H9 (cell line): ENCODE measurements around the gene DOCK9. TPM values are rescaled to one million over a fixed set of nuclear protein-coding genes. Genes with fewer than 3 reads are reported as not detected.

ENCODE experiments used
- DNase-seq: peaks from one replicate; pipeline ENCODE4 v3.0.0-alpha.2; 2017
- H2AFZ ChIP-seq: one replicate; pipeline ENCODE4 v1.6.1; 2013; ENCODE audit warnings: mild to moderate bottlenecking, low read length, control low read depth, moderate library complexity
- H2AK5ac ChIP-seq: 2 replicates; pipeline ENCODE4 v1.6.1; 2013; ENCODE audit warnings: low read length, control low read depth, mixed read lengths; ENCODE audit not compliant: insufficient read length
- H2BK120ac ChIP-seq: one replicate; pipeline ENCODE4 v1.6.1; 2013; ENCODE audit warnings: low read depth, mild to moderate bottlenecking, low read length, control low read depth, inconsistent platforms; ENCODE audit not compliant: poor library complexity, severe bottlenecking
- H2BK12ac ChIP-seq: 2 replicates; pipeline ENCODE4 v1.6.1; 2013; ENCODE audit warnings: low read length, control low read depth, mixed read lengths, low read depth; ENCODE audit not compliant: insufficient read length
- H2BK15ac ChIP-seq: 2 replicates; pipeline ENCODE4 v1.6.1; 2013; ENCODE audit warnings: low read depth, low read length, control low read depth
- H2BK20ac ChIP-seq: one replicate; pipeline ENCODE4 v1.6.1; 2013; ENCODE audit warnings: low read depth, mild to moderate bottlenecking, low read length, control low read depth, inconsistent platforms; ENCODE audit not compliant: poor library complexity, severe bottlenecking
- H2BK5ac ChIP-seq: 2 replicates; pipeline ENCODE4 v1.6.1; 2013; ENCODE audit warnings: low read length, control low read depth, mixed read lengths; ENCODE audit not compliant: insufficient read length
- H3K14ac ChIP-seq: 2 replicates; pipeline ENCODE4 v1.6.1; 2013; ENCODE audit warnings: low read length, control low read depth; ENCODE audit not compliant: insufficient read depth
- H3K18ac ChIP-seq: 2 replicates; pipeline ENCODE4 v1.6.1; 2013; ENCODE audit warnings: low read depth, mild to moderate bottlenecking, mixed read lengths, low read length, control low read depth; ENCODE audit not compliant: insufficient read length
- H3K23ac ChIP-seq: 2 replicates; pipeline ENCODE4 v1.6.1; 2013; ENCODE audit warnings: low read length, control low read depth, mixed read lengths, low read depth; ENCODE audit not compliant: insufficient read length
- H3K23me2 ChIP-seq: 2 replicates; pipeline ENCODE4 v1.6.1; 2013; ENCODE audit warnings: low read depth, mild to moderate bottlenecking, mixed read lengths, low read length, control low read depth; ENCODE audit not compliant: insufficient read length, poor library complexity, severe bottlenecking
- H3K27ac ChIP-seq: 2 replicates; pipeline ENCODE4 v1.5.1; 2013; ENCODE audit warnings: low read length, control low read depth, mixed read lengths, low read depth; ENCODE audit not compliant: insufficient read length
- H3K27me3 ChIP-seq: 2 replicates; pipeline ENCODE4 v1.6.1; 2013; ENCODE audit warnings: low read length, control low read depth, inconsistent platforms; ENCODE audit not compliant: insufficient read depth
- H3K4ac ChIP-seq: 2 replicates; pipeline ENCODE4 v1.6.1; 2013; ENCODE audit warnings: low read depth, mild to moderate bottlenecking, control low read depth, inconsistent platforms, low read length, moderate library complexity
- H3K4me1 ChIP-seq: 2 replicates; pipeline ENCODE4 v1.6.1; 2013; ENCODE audit warnings: low read length, control low read depth, inconsistent platforms; ENCODE audit not compliant: insufficient read depth
- H3K4me2 ChIP-seq: 2 replicates; pipeline ENCODE4 v1.6.1; 2013; ENCODE audit warnings: low read length, control low read depth, mixed read lengths; ENCODE audit not compliant: insufficient read length, insufficient read depth
- H3K56ac ChIP-seq: 2 replicates; pipeline ENCODE4 v1.6.1; 2013; ENCODE audit warnings: low read depth, mild to moderate bottlenecking, mixed read lengths, low read length, control low read depth; ENCODE audit not compliant: insufficient read length
- H3K79me1 ChIP-seq: 2 replicates; pipeline ENCODE4 v1.6.1; 2013; ENCODE audit warnings: low read depth, mild to moderate bottlenecking, moderate library complexity, low read length, control low read depth, inconsistent platforms; ENCODE audit not compliant: insufficient read depth, poor library complexity, severe bottlenecking
- H3K79me2 ChIP-seq: 2 replicates; pipeline ENCODE4 v1.6.1; 2013; ENCODE audit warnings: low read length, control low read depth, inconsistent platforms; ENCODE audit not compliant: insufficient read depth
- H3K9ac ChIP-seq: 2 replicates; pipeline ENCODE4 v1.6.1; 2013; ENCODE audit warnings: low read length, control low read depth, mixed read lengths; ENCODE audit not compliant: insufficient read length; ENCODE audit errors: extremely low read depth
- H3K9me3 ChIP-seq: one replicate; pipeline ENCODE4 v1.6.1; 2013; ENCODE audit warnings: low read depth, low read length, inconsistent platforms; ENCODE audit not compliant: control insufficient read depth
- H3T11ph ChIP-seq: one replicate; pipeline ENCODE4 v1.6.1; 2013; ENCODE audit warnings: mild to moderate bottlenecking, low read length, control low read depth, inconsistent platforms
- H4K20me1 ChIP-seq: one replicate; pipeline ENCODE4 v1.6.1; 2013; ENCODE audit not compliant: control insufficient read depth, insufficient read length, insufficient read depth
- H4K5ac ChIP-seq: 2 replicates; pipeline ENCODE4 v1.6.1; 2013; ENCODE audit warnings: low read depth, mild to moderate bottlenecking, mixed read lengths, low read length, control low read depth; ENCODE audit not compliant: insufficient read length
- H4K8ac ChIP-seq: replicated peaks from 2 replicates; pipeline ENCODE4 v1.6.1; 2013; ENCODE audit warnings: low read length, control low read depth, mixed read lengths, low read depth; ENCODE audit not compliant: insufficient read length
- H4K91ac ChIP-seq: 2 replicates; pipeline ENCODE4 v1.6.1; 2013; ENCODE audit warnings: low read depth, mild to moderate bottlenecking, moderate library complexity, mixed read lengths, low read length, control low read depth; ENCODE audit not compliant: insufficient read length
- H3K27ac Mint-ChIP-seq, 3 experiments: 2 replicates in 2 of 3; 3 replicates in 1 of 3; pipeline ENCODE4 v1.8.0; 2020 to 2021; ENCODE audit warnings: mixed read lengths in 3 of 3, mild to moderate bottlenecking in 1 of 3, moderate library complexity in 1 of 3
- H3K27me3 Mint-ChIP-seq: 2 replicates; pipeline ENCODE4 v1.8.0; 2021; ENCODE audit warnings: low read depth, mild to moderate bottlenecking, moderate library complexity, mixed read lengths
- H3K36me3 Mint-ChIP-seq, 3 experiments: 2 replicates in 2 of 3; 3 replicates in 1 of 3; pipeline ENCODE4 v1.8.0; 2020 to 2021; ENCODE audit warnings: low read depth in 3 of 3, mixed read lengths in 3 of 3; ENCODE audit not compliant: insufficient read depth in 1 of 3
- H3K4me1 Mint-ChIP-seq, 2 experiments: 2 replicates each; pipeline ENCODE4 v1.8.0; 2020; ENCODE audit warnings: mixed read lengths in 2 of 2
- H3K4me3 Mint-ChIP-seq, 2 experiments: 2 replicates in 1 of 2; 3 replicates in 1 of 2; pipeline ENCODE4 v1.8.0; 2020 to 2021; ENCODE audit warnings: mild to moderate bottlenecking in 2 of 2, mixed read lengths in 2 of 2, moderate library complexity in 1 of 2
- H3K9me3 Mint-ChIP-seq, 2 experiments: 2 replicates in 1 of 2; 3 replicates in 1 of 2; pipeline ENCODE4 v1.8.0; 2020; ENCODE audit warnings: mild to moderate bottlenecking in 2 of 2, mixed read lengths in 2 of 2, moderate library complexity in 1 of 2
- WGBS: extraction: QIAGEN DNeasy Blood & Tissue Kit; methylation state at CpG from one replicate; pipeline ENCODE4 v1.1.7; 2013; ENCODE audit warnings: missing lambda C conversion rate, low lambda C conversion rate, mixed read lengths; ENCODE audit not compliant: insufficient read length; ENCODE audit errors: extremely low coverage; 5-methylcytosine and 5-hydroxymethylcytosine counted together
- total RNA-seq: library from RNA; stranded (reverse); gene quantifications from 2 replicates; pipeline ENCODE4 v1.2.1, GENCODE V29; 2021
- TF ChIP-seq, protein P1 (sequence below): fragments of 200-600 bp; sonication (generic); conservative IDR thresholded peaks from 3 replicates; pipeline ENCODE4 v1.8.0; 2021; ENCODE audit warnings: antibody characterized with exemption, mild to moderate bottlenecking

Gene DOCK9
- total RNA-seq, 1 experiment from 2014 or later = 23.0 TPM

DNA sequence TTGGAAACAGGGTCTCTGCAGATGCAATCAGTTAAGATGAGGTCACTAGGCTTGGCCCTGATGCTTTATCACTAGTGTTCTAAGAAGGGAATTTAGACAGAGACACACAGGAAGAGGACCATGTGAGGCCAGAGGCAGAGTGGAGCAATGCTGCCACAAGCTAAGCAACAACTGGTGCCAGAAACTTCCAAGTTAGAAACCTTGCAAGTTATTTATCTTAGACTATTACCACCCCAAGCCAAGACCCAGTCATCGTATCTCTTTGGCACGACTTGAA lies 81.1 kb downstream of the DOCK9 start:
- H2BK12ac ChIP-seq = no peak overlapping the region
- H3K9me3 Mint-ChIP-seq = no peaks in the 10 kb centered on the region
- H3K9me3 ChIP-seq = no peaks in the 10 kb centered on the region
- H3K27me3 Mint-ChIP-seq = no peaks in the 10 kb centered on the region
- no peak overlapping the region for H2BK5ac ChIP-seq
- no peak overlapping the region for H2BK20ac ChIP-seq
- H3K14ac ChIP-seq = no peak overlapping the region
- peaks cover 10 to 12% of the 10 kb centered on the region in 2 experiments for H3K4me1 Mint-ChIP-seq
- H3K23me2 ChIP-seq = no peaks in the 10 kb centered on the region
- no peak overlapping the region for H4K5ac ChIP-seq
- WGBS = no CpG with 5 or more reads among the region's 2 CpGs
- H3K4me2 ChIP-seq = no peak overlapping the region
- no peak overlapping the region for H4K91ac ChIP-seq
- H3K4ac ChIP-seq = no peak overlapping the region
- no peaks in the 10 kb centered on the region for H3K27me3 ChIP-seq
- H3K9ac ChIP-seq = no peak overlapping the region
- no peaks in the 10 kb centered on the region for H4K20me1 ChIP-seq
- no peak overlapping the region for H4K8ac ChIP-seq
- H3K79me2 ChIP-seq = no peaks in the 10 kb centered on the region
- H3K56ac ChIP-seq = no peak overlapping the region
- no peak overlapping the region for H3K18ac ChIP-seq
- peaks cover 12% of the 10 kb centered on the region; the same call in 1 of the 2 replicates for H3K4me1 ChIP-seq
- H2AFZ ChIP-seq = no peak overlapping the region
- no peak overlapping the region for H3K4me3 Mint-ChIP-seq
- no peak overlapping the region for H3K27ac ChIP-seq
- no peaks in the 10 kb centered on the region for H3K79me1 ChIP-seq
- H3K36me3 Mint-ChIP-seq = no peaks in the 10 kb centered on the region
- no peak for DNase-seq
- H3K27ac Mint-ChIP-seq = peak overlapping the region in 1 of 3 experiments; percentile 47; a peak in 1 of 7 replicates
- TF ChIP-seq, protein P1, sequence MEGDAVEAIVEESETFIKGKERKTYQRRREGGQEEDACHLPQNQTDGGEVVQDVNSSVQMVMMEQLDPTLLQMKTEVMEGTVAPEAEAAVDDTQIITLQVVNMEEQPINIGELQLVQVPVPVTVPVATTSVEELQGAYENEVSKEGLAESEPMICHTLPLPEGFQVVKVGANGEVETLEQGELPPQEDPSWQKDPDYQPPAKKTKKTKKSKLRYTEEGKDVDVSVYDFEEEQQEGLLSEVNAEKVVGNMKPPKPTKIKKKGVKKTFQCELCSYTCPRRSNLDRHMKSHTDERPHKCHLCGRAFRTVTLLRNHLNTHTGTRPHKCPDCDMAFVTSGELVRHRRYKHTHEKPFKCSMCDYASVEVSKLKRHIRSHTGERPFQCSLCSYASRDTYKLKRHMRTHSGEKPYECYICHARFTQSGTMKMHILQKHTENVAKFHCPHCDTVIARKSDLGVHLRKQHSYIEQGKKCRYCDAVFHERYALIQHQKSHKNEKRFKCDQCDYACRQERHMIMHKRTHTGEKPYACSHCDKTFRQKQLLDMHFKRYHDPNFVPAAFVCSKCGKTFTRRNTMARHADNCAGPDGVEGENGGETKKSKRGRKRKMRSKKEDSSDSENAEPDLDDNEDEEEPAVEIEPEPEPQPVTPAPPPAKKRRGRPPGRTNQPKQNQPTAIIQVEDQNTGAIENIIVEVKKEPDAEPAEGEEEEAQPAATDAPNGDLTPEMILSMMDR = no peak
- H3K23ac ChIP-seq = no peak overlapping the region
- H2BK120ac ChIP-seq = no peak overlapping the region
- H2BK15ac ChIP-seq = no peak overlapping the region
- no peak overlapping the region for H3T11ph ChIP-seq
- H2AK5ac ChIP-seq = no peak overlapping the region
